ENCODE results near the gene PRDM16.

DNA sequence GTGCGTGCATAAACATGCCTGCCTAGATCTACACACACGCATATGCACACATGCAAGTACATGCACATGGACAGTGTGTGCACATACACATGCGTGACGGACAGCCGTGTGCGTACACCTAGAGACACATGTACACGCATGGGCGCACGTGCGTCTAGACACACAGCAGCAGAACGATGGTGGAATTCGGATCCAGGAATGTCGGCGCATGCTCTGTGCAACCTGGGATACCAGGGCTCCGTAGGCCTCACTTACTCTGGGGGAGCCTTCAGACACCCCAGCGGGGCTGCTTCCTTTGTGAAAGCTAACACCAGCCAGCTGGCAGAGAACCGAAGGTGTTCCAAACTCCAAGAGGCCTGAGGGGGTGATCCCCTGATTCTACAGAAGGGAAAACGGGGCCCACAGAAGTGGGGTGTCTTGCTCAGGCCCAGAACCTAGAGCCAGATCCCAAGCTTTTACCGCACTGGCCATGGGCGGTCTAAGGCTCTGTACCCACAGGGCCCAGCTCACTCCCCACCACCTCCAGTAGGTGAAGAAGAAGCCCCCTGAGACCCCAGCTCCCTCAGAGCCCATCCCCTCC, 358.0 kb downstream of the PRDM16 start:
- TF ChIP-seq, protein P1, sequence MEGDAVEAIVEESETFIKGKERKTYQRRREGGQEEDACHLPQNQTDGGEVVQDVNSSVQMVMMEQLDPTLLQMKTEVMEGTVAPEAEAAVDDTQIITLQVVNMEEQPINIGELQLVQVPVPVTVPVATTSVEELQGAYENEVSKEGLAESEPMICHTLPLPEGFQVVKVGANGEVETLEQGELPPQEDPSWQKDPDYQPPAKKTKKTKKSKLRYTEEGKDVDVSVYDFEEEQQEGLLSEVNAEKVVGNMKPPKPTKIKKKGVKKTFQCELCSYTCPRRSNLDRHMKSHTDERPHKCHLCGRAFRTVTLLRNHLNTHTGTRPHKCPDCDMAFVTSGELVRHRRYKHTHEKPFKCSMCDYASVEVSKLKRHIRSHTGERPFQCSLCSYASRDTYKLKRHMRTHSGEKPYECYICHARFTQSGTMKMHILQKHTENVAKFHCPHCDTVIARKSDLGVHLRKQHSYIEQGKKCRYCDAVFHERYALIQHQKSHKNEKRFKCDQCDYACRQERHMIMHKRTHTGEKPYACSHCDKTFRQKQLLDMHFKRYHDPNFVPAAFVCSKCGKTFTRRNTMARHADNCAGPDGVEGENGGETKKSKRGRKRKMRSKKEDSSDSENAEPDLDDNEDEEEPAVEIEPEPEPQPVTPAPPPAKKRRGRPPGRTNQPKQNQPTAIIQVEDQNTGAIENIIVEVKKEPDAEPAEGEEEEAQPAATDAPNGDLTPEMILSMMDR (IDR thresholded peaks at IDR 0.05; ENCODE audit: poor library complexity, severe bottlenecking), result no peak
- no peak for TF ChIP-seq POLR2AphosphoS5 (IDR thresholded peaks at IDR 0.05)
- no peak for TF ChIP-seq TAF1 (IDR thresholded peaks at IDR 0.05; ENCODE audit: low read depth)

Data from neural cell (in vitro differentiated cells).